ENCODE data around the gene D2HGDH. TPM values are rescaled to one million over a fixed set of nuclear protein-coding genes. Genes with fewer than 3 reads are reported as not detected.

D2HGDH gene
- total RNA-seq, 4 donors from 2014 or later = 24.7 to 58.8 (median 43.9) TPM

DNA sequence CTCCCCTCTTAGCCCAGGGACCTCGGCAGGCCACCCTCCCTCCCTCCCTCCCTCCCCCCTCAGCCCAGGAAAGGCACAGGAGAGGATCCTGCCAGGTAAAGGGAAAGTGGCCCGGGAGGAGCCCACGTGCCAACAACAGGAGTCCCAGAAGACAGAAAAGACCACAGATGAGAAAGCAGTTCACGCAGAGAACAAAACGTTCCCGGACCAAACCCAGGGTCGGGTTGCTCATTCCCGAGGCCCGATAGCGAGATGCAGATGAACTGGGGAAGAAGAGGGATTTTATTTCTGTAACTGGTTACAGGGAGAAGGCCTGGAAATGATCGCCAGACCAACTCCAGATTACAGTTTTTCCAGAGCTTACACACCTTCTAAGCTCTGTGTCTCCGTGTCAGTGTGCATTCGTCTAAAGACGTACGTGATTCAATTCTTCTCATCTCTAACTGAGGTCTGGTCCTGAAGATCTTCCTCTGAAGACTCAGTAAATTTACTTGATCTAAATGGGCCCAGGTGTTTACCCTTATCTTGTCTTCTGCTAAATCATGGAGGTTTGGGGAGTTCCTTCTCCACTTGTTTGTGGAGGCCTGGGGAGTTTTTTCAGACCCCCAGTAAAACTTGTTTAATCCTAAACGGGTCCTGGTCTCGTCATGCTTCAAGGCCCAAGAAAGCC is 73.8 kb downstream of the D2HGDH start:
- H3K27ac ChIP-seq = peak overlapping the region in 2 of 4 donors; percentile 59 to 70
- peaks cover 0 to 12% of the 10 kb centered on the region in 2 donors for H3K27me3 ChIP-seq
- peak in 1 of 2 donors; percentile 12 for DNase-seq (ENCODE audit: low spot score in 2 of 2)
- no peak for TF ChIP-seq EP300 (IDR thresholded peaks at IDR 0.05)
- TF ChIP-seq POLR2A (IDR thresholded peaks at IDR 0.05) = no peak
- TF ChIP-seq, protein P1, sequence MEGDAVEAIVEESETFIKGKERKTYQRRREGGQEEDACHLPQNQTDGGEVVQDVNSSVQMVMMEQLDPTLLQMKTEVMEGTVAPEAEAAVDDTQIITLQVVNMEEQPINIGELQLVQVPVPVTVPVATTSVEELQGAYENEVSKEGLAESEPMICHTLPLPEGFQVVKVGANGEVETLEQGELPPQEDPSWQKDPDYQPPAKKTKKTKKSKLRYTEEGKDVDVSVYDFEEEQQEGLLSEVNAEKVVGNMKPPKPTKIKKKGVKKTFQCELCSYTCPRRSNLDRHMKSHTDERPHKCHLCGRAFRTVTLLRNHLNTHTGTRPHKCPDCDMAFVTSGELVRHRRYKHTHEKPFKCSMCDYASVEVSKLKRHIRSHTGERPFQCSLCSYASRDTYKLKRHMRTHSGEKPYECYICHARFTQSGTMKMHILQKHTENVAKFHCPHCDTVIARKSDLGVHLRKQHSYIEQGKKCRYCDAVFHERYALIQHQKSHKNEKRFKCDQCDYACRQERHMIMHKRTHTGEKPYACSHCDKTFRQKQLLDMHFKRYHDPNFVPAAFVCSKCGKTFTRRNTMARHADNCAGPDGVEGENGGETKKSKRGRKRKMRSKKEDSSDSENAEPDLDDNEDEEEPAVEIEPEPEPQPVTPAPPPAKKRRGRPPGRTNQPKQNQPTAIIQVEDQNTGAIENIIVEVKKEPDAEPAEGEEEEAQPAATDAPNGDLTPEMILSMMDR (IDR thresholded peaks at IDR 0.05) = no peak
- no peaks in the 10 kb centered on the region for H3K9me3 ChIP-seq
- 58 to 69% methylated on average over 16 of the region's 17 CpGs for WGBS, 2 donors
- peaks cover 0 to 32% (median 12%) of the 10 kb centered on the region in 4 donors for H3K4me1 ChIP-seq
- H3K4me3 ChIP-seq = no peak overlapping the region
- H3K36me3 ChIP-seq = no peaks in the 10 kb centered on the region

- peak within 1 kb of the TSS in 2 of 4 donors; percentile 59 to 70 for H3K27ac ChIP-seq
- DNase-seq (ENCODE audit: low spot score in 2 of 2) = no peak
- H3K27me3 ChIP-seq = peaks cover 0 to 10% of the 10 kb centered on the region in 2 donors
- H3K4me3 ChIP-seq = peak within 1 kb of the TSS in 1 of 4 donors; percentile 8
- no peak for TF ChIP-seq EP300 (IDR thresholded peaks at IDR 0.05)
- no peak for TF ChIP-seq POLR2A (IDR thresholded peaks at IDR 0.05)
- TF ChIP-seq, protein P1 (IDR thresholded peaks at IDR 0.05) = no peak
- no peaks in the 10 kb centered on the region for H3K9me3 ChIP-seq
- H3K4me1 ChIP-seq = peaks cover 0 to 25% (median 10%) of the 10 kb centered on the region in 4 donors
- no peaks in the 10 kb centered on the region for H3K36me3 ChIP-seq
- 86 to 88% methylated on average over 31 of the region's 31 CpGs for WGBS, 2 donors
These were observed 74.4 kb downstream of the D2HGDH start, which contains the start of gene NEU4 for GRCh38 chr2:241808721-241809382. Gene NEU4 (plus strand): TSS chr2:241809193. CDS start chr2:241814485, 5,292 bp downstream.

- Histone ChIP-seq H3K4me3 (peak overlapping the region in 1 of 4 donors; percentile 8), H3K27me3 (peaks cover 0 to 2% of the 10 kb centered on the region in 2 donors), H3K9me3 (no peaks in the 10 kb centered on the region), H3K36me3 (no peaks in the 10 kb centered on the region), H3K4me1 (peaks cover 0 to 17% (median 3%) of the 10 kb centered on the region in 4 donors), H3K27ac (peak overlapping the region in 1 of 4 donors; percentile 1)
- TF ChIP-seq EP300 (IDR thresholded peaks at IDR 0.05) (no peak), POLR2A (IDR thresholded peaks at IDR 0.05) (no peak)
- TF ChIP-seq, protein P1 (IDR thresholded peaks at IDR 0.05) = no peak
- 76 to 81% methylated on average over 27 to 29 of the region's 29 CpGs for WGBS, 2 donors
- no peak for DNase-seq (ENCODE audit: low spot score in 2 of 2)
These were observed 75.2 kb downstream of the D2HGDH start for GRCh38 chr2:241809383-241810306.

GRCh38 chr2:241810307-241811200 is 76.1 kb downstream of the D2HGDH start:
- H3K4me3 ChIP-seq = no peak overlapping the region
- peak overlapping the region in 1 of 4 donors; percentile 1 for H3K27ac ChIP-seq
- no peaks in the 10 kb centered on the region for H3K36me3 ChIP-seq
- H3K27me3 ChIP-seq = no peaks in the 10 kb centered on the region
- H3K4me1 ChIP-seq = peaks cover 0 to 14% (median 0%) of the 10 kb centered on the region in 4 donors
- TF ChIP-seq, protein P1 (IDR thresholded peaks at IDR 0.05) = no peak
- TF ChIP-seq POLR2A (IDR thresholded peaks at IDR 0.05) (no peak), EP300 (IDR thresholded peaks at IDR 0.05) (no peak)
- DNase-seq (ENCODE audit: low spot score in 2 of 2) = no peak
- no peaks in the 10 kb centered on the region for H3K9me3 ChIP-seq
- WGBS, 2 donors = 59 to 69% methylated on average over 19 to 23 of the region's 28 CpGs
